OCI-LY1 (cell line): ENCODE measurements around the gene SEPTIN5.

ENCODE experiments used
- H2AFZ ChIP-seq: fragments of 200-600 bp; sonication (generic), shearing (Covaris generic); 2 replicates; pipeline ENCODE4 v1.6.0; 2014; ENCODE audit warnings: antibody characterized with exemption, mild to moderate bottlenecking, low read length
- H3F3A ChIP-seq: fragments of 200-600 bp; sonication (generic), shearing (Covaris generic); 2 replicates; pipeline ENCODE4 v1.6.0; 2014; ENCODE audit warnings: mild to moderate bottlenecking, antibody characterized with exemption, low read length, moderate library complexity; ENCODE audit not compliant: insufficient read depth
- H3K27ac ChIP-seq: fragments of 200-600 bp; sonication (generic); 2 replicates; pipeline ENCODE4 v1.5.1; 2014; ENCODE audit warnings: low read length, mixed run types, mild to moderate bottlenecking, low read depth; ENCODE audit not compliant: poor library complexity, severe bottlenecking
- H3K27me3 ChIP-seq: fragments of 200-600 bp; sonication (generic); 2 replicates; pipeline ENCODE4 v1.6.0; 2014; ENCODE audit warnings: antibody characterized with exemption, mild to moderate bottlenecking, low read length, moderate library complexity; ENCODE audit not compliant: insufficient read depth
- H3K36me3 ChIP-seq: fragments of 200-600 bp; sonication (generic); 2 replicates; pipeline ENCODE4 v1.6.1; 2014; ENCODE audit warnings: mild to moderate bottlenecking, antibody characterized with exemption, low read length, moderate library complexity, mixed read lengths; ENCODE audit not compliant: insufficient read depth
- H3K4me1 ChIP-seq: fragments of 200-600 bp; sonication (generic); 2 replicates; pipeline ENCODE4 v1.5.1; 2014; ENCODE audit warnings: mild to moderate bottlenecking, low read length, moderate library complexity; ENCODE audit not compliant: insufficient read depth, severe bottlenecking
- H3K4me2 ChIP-seq: fragments of 200-600 bp; sonication (generic), shearing (Covaris generic); 2 replicates; pipeline ENCODE4 v1.6.1; 2014; ENCODE audit warnings: low read length
- H3K4me3 ChIP-seq: fragments of 200-600 bp; sonication (generic); 2 replicates; pipeline ENCODE4 v1.5.1; 2014; ENCODE audit warnings: low read length, low read depth, mild to moderate bottlenecking, mixed read lengths; ENCODE audit not compliant: poor library complexity, severe bottlenecking
- H3K79me2 ChIP-seq: fragments of 200-600 bp; shearing (Covaris generic); 2 replicates; pipeline ENCODE4 v1.6.1; 2016; ENCODE audit warnings: mixed run types, low read length, mixed read lengths; ENCODE audit not compliant: insufficient read depth
- H3K9ac ChIP-seq: fragments of 200-600 bp; sonication (generic), shearing (Covaris generic); 2 replicates; pipeline ENCODE4 v1.6.1; 2014; ENCODE audit warnings: mild to moderate bottlenecking, low read length, mixed read lengths
- H3K9me2 ChIP-seq: fragments of 200-600 bp; sonication (generic), shearing (Covaris generic); 2 replicates; pipeline ENCODE4 v1.6.1; 2014; ENCODE audit warnings: low read depth, mild to moderate bottlenecking, low read length, mixed read lengths
- H3K9me3 ChIP-seq: fragments of 200-600 bp; shearing (Covaris generic); 2 replicates; pipeline ENCODE4 v1.6.1; 2014; ENCODE audit warnings: low read length, mixed read lengths
- H4K20me1 ChIP-seq: fragments of 200-600 bp; sonication (generic), shearing (Covaris generic); 2 replicates; pipeline ENCODE4 v1.6.0; 2016; ENCODE audit warnings: mild to moderate bottlenecking, low read length; ENCODE audit not compliant: insufficient read depth
- EZH2 ChIP-seq: fragments of 200-600 bp; sonication (generic), shearing (Covaris generic); IDR thresholded peaks from 2 replicates; pipeline ENCODE4 v1.8.0; 2017; ENCODE audit warnings: borderline replicate concordance, mixed run types, mild to moderate bottlenecking, antibody characterized with exemption, low read length, moderate library complexity, mixed read lengths
- TF ChIP-seq, protein P1 (sequence below): fragments of 200-600 bp; sonication (generic), shearing (Covaris generic); IDR thresholded peaks from 2 replicates; pipeline ENCODE4 v1.5.1; 2017; ENCODE audit warnings: mild to moderate bottlenecking, antibody characterized with exemption, low read length, moderate library complexity, mixed read lengths

SEPTIN5 gene

DNA sequence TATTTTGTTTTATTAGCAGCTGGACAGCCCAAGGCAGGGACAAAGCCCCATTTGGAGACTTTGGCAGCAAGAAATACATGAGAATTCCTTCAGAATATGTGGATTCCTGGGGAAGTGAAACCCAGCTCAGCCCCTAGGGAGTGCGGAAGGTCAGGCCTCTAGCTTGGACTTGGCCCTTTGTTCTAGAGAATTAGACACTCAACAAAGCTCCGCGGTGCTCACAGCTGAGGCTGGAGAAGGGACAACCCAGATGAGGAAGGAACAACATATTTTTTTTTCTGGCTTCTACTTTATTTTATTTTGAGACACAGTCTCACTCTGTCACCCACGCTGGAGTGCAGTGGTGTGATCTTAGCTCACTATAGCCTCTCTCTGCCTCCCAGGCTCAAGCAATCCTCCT is 44.7 kb upstream of the SEPTIN5 start:
- no peak overlapping the region for H3K4me3 ChIP-seq
- no peak overlapping the region for H2AFZ ChIP-seq
- H3K4me1 ChIP-seq: no peaks in the 10 kb centered on the region

GRCh38 chr22:19671316-19671715 is 43.0 kb upstream of the SEPTIN5 start:
- Histone ChIP-seq H4K20me1 (no peaks in the 10 kb centered on the region), H3K4me3 (no peak overlapping the region), H2AFZ (no peak overlapping the region), H3K9me2 (no peaks in the 10 kb centered on the region), H3K27me3 (peaks cover 4% of the 10 kb centered on the region; the same call in 1 of the 2 replicates), H3K36me3 (no peaks in the 10 kb centered on the region), H3K27ac (no peak overlapping the region), H3K4me2 (no peak overlapping the region), H3K4me1 (no peaks in the 10 kb centered on the region), H3F3A (no peaks in the 10 kb centered on the region), H3K79me2 (no peaks in the 10 kb centered on the region), H3K9ac (no peak overlapping the region), H3K9me3 (no peaks in the 10 kb centered on the region)
- TF ChIP-seq, protein P1, sequence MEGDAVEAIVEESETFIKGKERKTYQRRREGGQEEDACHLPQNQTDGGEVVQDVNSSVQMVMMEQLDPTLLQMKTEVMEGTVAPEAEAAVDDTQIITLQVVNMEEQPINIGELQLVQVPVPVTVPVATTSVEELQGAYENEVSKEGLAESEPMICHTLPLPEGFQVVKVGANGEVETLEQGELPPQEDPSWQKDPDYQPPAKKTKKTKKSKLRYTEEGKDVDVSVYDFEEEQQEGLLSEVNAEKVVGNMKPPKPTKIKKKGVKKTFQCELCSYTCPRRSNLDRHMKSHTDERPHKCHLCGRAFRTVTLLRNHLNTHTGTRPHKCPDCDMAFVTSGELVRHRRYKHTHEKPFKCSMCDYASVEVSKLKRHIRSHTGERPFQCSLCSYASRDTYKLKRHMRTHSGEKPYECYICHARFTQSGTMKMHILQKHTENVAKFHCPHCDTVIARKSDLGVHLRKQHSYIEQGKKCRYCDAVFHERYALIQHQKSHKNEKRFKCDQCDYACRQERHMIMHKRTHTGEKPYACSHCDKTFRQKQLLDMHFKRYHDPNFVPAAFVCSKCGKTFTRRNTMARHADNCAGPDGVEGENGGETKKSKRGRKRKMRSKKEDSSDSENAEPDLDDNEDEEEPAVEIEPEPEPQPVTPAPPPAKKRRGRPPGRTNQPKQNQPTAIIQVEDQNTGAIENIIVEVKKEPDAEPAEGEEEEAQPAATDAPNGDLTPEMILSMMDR: no peak
- TF ChIP-seq EZH2: no peak

More for the DNA sequence above, 44.7 kb upstream of the SEPTIN5 start:
- H3K27me3 ChIP-seq: peaks cover 4% of the 10 kb centered on the region; the same call in 1 of the 2 replicates
- H3K27ac ChIP-seq: no peak overlapping the region
- H3K4me2 ChIP-seq: no peak overlapping the region
- no peak overlapping the region for H3K9ac ChIP-seq
- no peaks in the 10 kb centered on the region for H4K20me1 ChIP-seq
- no peaks in the 10 kb centered on the region for H3K79me2 ChIP-seq
- TF ChIP-seq, protein P1: no peak
- no peak for TF ChIP-seq EZH2
- H3K36me3 ChIP-seq: no peaks in the 10 kb centered on the region
- H3K9me3 ChIP-seq: no peaks in the 10 kb centered on the region
- H3K9me2 ChIP-seq: no peaks in the 10 kb centered on the region
- H3F3A ChIP-seq: no peaks in the 10 kb centered on the region

DNA sequence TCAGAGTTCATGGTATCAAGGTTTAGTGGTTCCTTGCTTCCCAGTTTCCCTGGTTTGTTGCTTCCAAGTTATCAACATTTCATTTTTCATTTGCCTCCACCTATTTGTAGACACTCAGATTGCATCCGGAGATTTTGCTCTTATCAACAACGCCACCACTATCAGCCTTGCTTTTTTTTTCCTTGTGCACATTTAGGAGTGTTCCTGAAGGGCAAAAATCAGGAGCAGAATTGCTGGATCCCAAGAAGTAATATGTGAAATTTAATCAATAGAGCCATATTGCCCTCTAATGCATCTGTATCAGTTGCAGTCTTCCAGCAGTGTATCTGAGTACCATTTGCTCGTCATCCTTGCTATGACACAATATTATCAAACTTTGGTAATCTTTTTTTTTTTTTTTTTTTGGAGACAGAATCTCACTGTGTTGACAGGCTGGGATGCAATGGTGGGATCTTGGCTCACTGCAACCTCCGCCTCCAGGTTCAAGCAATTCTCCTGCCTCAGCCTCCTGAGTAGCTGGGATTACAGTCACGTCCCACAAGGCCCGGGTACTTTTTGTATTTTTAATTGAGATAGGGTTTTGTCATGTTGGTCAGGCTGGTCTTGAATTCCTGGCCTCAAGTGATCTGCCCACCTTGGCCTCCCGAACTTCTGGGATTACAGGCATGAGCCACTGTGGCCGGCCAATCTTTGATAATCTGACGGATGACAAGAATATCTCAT is 42.1 kb upstream of the SEPTIN5 start:
- Histone ChIP-seq H3K9ac (no peak overlapping the region), H2AFZ (no peak overlapping the region), H3K27ac (no peak overlapping the region), H4K20me1 (no peaks in the 10 kb centered on the region), H3K4me3 (no peak overlapping the region), H3K36me3 (no peaks in the 10 kb centered on the region), H3K79me2 (no peaks in the 10 kb centered on the region), H3K4me2 (no peak overlapping the region), H3K27me3 (peaks cover 4% of the 10 kb centered on the region; the same call in 1 of the 2 replicates), H3K9me3 (0 out of 2 replicates have a peak, but pooled peaks cover under 1% of the 10 kb centered on the region), H3K9me2 (no peaks in the 10 kb centered on the region), H3F3A (no peaks in the 10 kb centered on the region), H3K4me1 (no peaks in the 10 kb centered on the region)
- no peak for TF ChIP-seq EZH2
- TF ChIP-seq, protein P1: no peak
